HepG2 (cell line): ENCODE results near the gene GGT7. TPM values are rescaled to one million over a fixed set of nuclear protein-coding genes. Genes with fewer than 3 reads are reported as not detected.

Experiments used
- ATAC-seq: fragments of 200-7000 bp; cut with Tn5 transposase; 3 replicates; pipeline ENCODE4 v1.9.1; 2020; ENCODE audit warnings: mild to moderate bottlenecking, moderate library complexity
- BruUV-seq: library from RNA; stranded (reverse); fragments of 400-500 nt; replicated peaks from 2 replicates; lab custom pipeline; 2021; lab: Mats Ljungman, UMichigan
- CTCF ChIA-PET: fragments of 300-600 bp; formaldehyde crosslinking; extraction: SDS; loops from one replicate; lab custom pipeline; 2021; ENCODE audit warnings: low total read pairs, inconsistent platforms, low intra/inter-chr PET ratio; lab: Yijun Ruan, JAX
- POLR2A ChIA-PET: fragments of 350-600 bp; sonication (Branson Sonifier 250); formaldehyde crosslinking; loops from one replicate; lab custom pipeline; 2020; ENCODE audit warnings: antibody characterized with exemption, inconsistent platforms; lab: Yijun Ruan, JAX
- DNase-seq: peaks from one replicate; pipeline ENCODE4 v3.0.0-alpha.2; 2015; ENCODE audit warnings: low spot score
- FAIRE-seq: peaks from 3 replicates; lab custom pipeline; 2011; peaks lifted over from hg19 to GRCh38; lab: Jason Lieb, UNC
- H2AFZ ChIP-seq: one replicate; pipeline ENCODE4 v1.6.1; 2011; ENCODE audit warnings: low read length, inconsistent platforms
- H3K27ac ChIP-seq: fragments of 300-600 bp; 3 replicates; pipeline ENCODE4 v1.8.0; 2011; ENCODE audit warnings: mixed run types, mild to moderate bottlenecking, mixed read lengths, low read length, inconsistent platforms; ENCODE audit not compliant: insufficient read depth; ENCODE audit errors: extremely low read length
- H3K27me3 ChIP-seq, 2 experiments: fragments of 200-600 bp in 1 of 2; 2 replicates in 1 of 2; 3 replicates in 1 of 2; pipeline versions ENCODE4 v1.6.0 to v1.8.0; 2011; ENCODE audit warnings: low read length in 2 of 2, mild to moderate bottlenecking in 2 of 2, moderate library complexity in 2 of 2, inconsistent platforms in 1 of 2; ENCODE audit not compliant: insufficient read depth in 2 of 2, control insufficient read depth in 1 of 2
- H3K36me3 ChIP-seq, 2 experiments: fragments of 200-600 bp in 1 of 2; replicated peaks in 1 of 2; 2 replicates in 1 of 2; 3 replicates in 1 of 2; pipeline versions ENCODE4 v1.5.1 to v1.8.0; 2011; ENCODE audit warnings: low read length in 2 of 2, inconsistent platforms in 1 of 2; ENCODE audit not compliant: insufficient read depth in 2 of 2, control insufficient read depth in 1 of 2
- H3K4me1 ChIP-seq: 2 replicates; pipeline ENCODE4 v1.5.1; 2012; ENCODE audit warnings: low read length, inconsistent platforms; ENCODE audit not compliant: insufficient read depth
- H3K4me2 ChIP-seq: 2 replicates; pipeline ENCODE4 v1.6.0; 2011; ENCODE audit warnings: low read depth, low read length, inconsistent platforms
- H3K4me3 ChIP-seq, 3 experiments: fragments of 200-600 bp in 1 of 3; sonication (generic), shearing (Covaris generic) in 1 of 3; replicated peaks in 1 of 3; 2 replicates each; pipeline ENCODE4 v1.5.1; 2011 to 2016; ENCODE audit warnings: low read length in 3 of 3, inconsistent platforms in 2 of 3, low read depth in 2 of 3, mild to moderate bottlenecking in 2 of 3, control low read depth in 1 of 3, mixed read lengths in 1 of 3; ENCODE audit not compliant: insufficient read depth in 1 of 3
- H3K79me2 ChIP-seq: one replicate; pipeline ENCODE4 v1.6.1; 2011; ENCODE audit warnings: low read length, inconsistent platforms; ENCODE audit not compliant: insufficient read depth
- H3K9ac ChIP-seq: 2 replicates; pipeline ENCODE4 v1.6.0; 2011; ENCODE audit warnings: mild to moderate bottlenecking, low read depth, low read length, inconsistent platforms; ENCODE audit not compliant: insufficient read depth
- H3K9me3 ChIP-seq: 2 replicates; pipeline ENCODE4 v1.5.1; 2012; ENCODE audit warnings: mild to moderate bottlenecking, low read length
- H4K20me1 ChIP-seq: 2 replicates; pipeline ENCODE4 v1.6.0; 2011; ENCODE audit warnings: inconsistent platforms, mild to moderate bottlenecking, low read length, moderate library complexity; ENCODE audit not compliant: insufficient read depth
- ATF7-NPFF ChIP-seq: sonication (generic); formaldehyde crosslinking; IDR thresholded peaks from 2 replicates; pipeline ENCODE4 v1.8.1; 2023; ENCODE audit warnings: mild to moderate bottlenecking, low read depth, missing genetic modification reagents, moderate library complexity
- ISL2 ChIP-seq: sonication (generic); formaldehyde crosslinking; IDR thresholded peaks from 2 replicates; pipeline ENCODE4 v1.5.0; 2020; ENCODE audit warnings: missing genetic modification reagents
- NFE2 ChIP-seq: sonication (generic); formaldehyde crosslinking; IDR thresholded peaks from 2 replicates; pipeline ENCODE4 v1.4.0; 2020; ENCODE audit warnings: missing genetic modification reagents
- U2AF1 ChIP-seq: fragments of 200-400 bp; formaldehyde crosslinking; optimal IDR thresholded peaks from 2 replicates; pipeline ENCODE3; 2017; ENCODE audit warnings: mild to moderate bottlenecking, low read depth, low read length
- ZNF17 ChIP-seq: sonication (generic); formaldehyde crosslinking; IDR thresholded peaks from 2 replicates; pipeline ENCODE4 v1.5.0; 2020; ENCODE audit warnings: mild to moderate bottlenecking, missing genetic modification reagents
- WGBS: methylation state at CpG from one replicate; pipeline ENCODE4 v1.1.6; 2017; ENCODE audit warnings: low lambda C conversion rate; 5-methylcytosine and 5-hydroxymethylcytosine counted together
- in situ Hi-C: cut with HindIII; loops from 2 replicates; pipeline ENCODE4 v1.10.0; 2017; ENCODE audit warnings: low pct_unique_long_range_greater_than_20kb; ENCODE audit not compliant: extremely low pct_ligation_motif_present
- intact Hi-C: fragments of 100-400 bp; cut with micrococcal nuclease; formaldehyde crosslinking; loops from one replicate; pipeline ENCODE4 v1.10.0; 2022; ENCODE audit not compliant: unreplicated experiment
- polyA plus RNA-seq, 8 experiments: library from polyadenylated mRNA; depleted of rRNA in 3 of 8; stranded (reverse) in 7 of 8; unstranded in 1 of 8; fragments of >200 nt; fragmentation: Illumina TruSeq in 4 of 8; extraction: Trizol in 4 of 8; gene quantifications; 2 replicates each; pipeline versions ENCODE4 v1.2.1 to v1.2.3, GENCODE V29; 2011 to 2016; ENCODE audit warnings: low read depth in 4 of 8, missing spikeins in 1 of 8, mixed read lengths in 1 of 8; ENCODE audit not compliant: insufficient read depth in 1 of 8
- total RNA-seq, 5 experiments: library from RNA; depleted of rRNA; stranded (reverse); fragments of >200 nt; fragmentation: Illumina TruSeq; extraction: Trizol; gene quantifications; 2 replicates each; pipeline ENCODE4 v1.2.3, GENCODE V29; 2016; ENCODE audit warnings: low read depth in 1 of 5
- TF ChIP-seq, protein P1 (sequence below): sonication (generic); formaldehyde crosslinking; IDR thresholded peaks from 2 replicates; pipeline ENCODE4 v1.4.0; 2020; ENCODE audit warnings: missing genetic modification reagents
- TF ChIP-seq, protein P2 (sequence below): sonication (generic); formaldehyde crosslinking; conservative IDR thresholded peaks from 2 replicates; pipeline ENCODE4 v1.4.0; 2020; ENCODE audit warnings: mild to moderate bottlenecking, missing genetic modification reagents, moderate library complexity
- TF ChIP-seq, protein P3 (sequence below): sonication (generic); formaldehyde crosslinking; IDR thresholded peaks from 2 replicates; pipeline ENCODE4 v1.8.1; 2023; ENCODE audit warnings: mild to moderate bottlenecking, moderate library complexity, missing genetic modification reagents
- TF ChIP-seq, protein P4 (sequence below): sonication (generic); formaldehyde crosslinking; IDR thresholded peaks from 2 replicates; pipeline ENCODE4 v1.4.0; 2020; ENCODE audit warnings: missing genetic modification reagents, borderline replicate concordance

Gene GGT7
- total and polyA plus RNA-seq, 2 of the 13 experiments (the other 11 are each of a cell fraction or from before 2014, with no cell fraction given) = 6.6 to 23.0 TPM

- no peaks in the 10 kb centered on the region for H3K4me1 ChIP-seq
- H2AFZ ChIP-seq = no peak overlapping the region
- ChIA-PET POLR2A (interaction anchor here (1.0 kb wide), 1 partner anchor 15 kb away, joined by 5 read pairs; the partner anchor contains the start of gene ACSS2), CTCF (no interaction called here)
- peaks cover 8 to 26% of the 10 kb centered on the region in 2 experiments; a peak in 4 of 5 replicates for H3K36me3 ChIP-seq
- intact Hi-C loops (no loop called here), in situ Hi-C loops (no loop called here)
- no peaks in the 10 kb centered on the region for H3K9me3 ChIP-seq
- FAIRE-seq (no peak), ATAC-seq (no peak), DNase-seq (no peak)
- H3K9ac ChIP-seq = no peak overlapping the region
- H4K20me1 ChIP-seq = no peaks in the 10 kb centered on the region
- no peaks in the 10 kb centered on the region for H3K79me2 ChIP-seq
- no peak overlapping the region for H3K4me2 ChIP-seq
- H3K27me3 ChIP-seq = no peaks in the 10 kb centered on the region
- 96% methylated on average over 7 of the region's 7 CpGs for WGBS
- no peak overlapping the region for H3K27ac ChIP-seq
- H3K4me3 ChIP-seq = no peak overlapping the region
- TF ChIP-seq, protein P1, sequence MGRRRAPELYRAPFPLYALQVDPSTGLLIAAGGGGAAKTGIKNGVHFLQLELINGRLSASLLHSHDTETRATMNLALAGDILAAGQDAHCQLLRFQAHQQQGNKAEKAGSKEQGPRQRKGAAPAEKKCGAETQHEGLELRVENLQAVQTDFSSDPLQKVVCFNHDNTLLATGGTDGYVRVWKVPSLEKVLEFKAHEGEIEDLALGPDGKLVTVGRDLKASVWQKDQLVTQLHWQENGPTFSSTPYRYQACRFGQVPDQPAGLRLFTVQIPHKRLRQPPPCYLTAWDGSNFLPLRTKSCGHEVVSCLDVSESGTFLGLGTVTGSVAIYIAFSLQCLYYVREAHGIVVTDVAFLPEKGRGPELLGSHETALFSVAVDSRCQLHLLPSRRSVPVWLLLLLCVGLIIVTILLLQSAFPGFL (CRISPR knock-in tag) = no peak
- TF ChIP-seq NFE2 (CRISPR knock-in tag) = no peak
- TF ChIP-seq ISL2 (CRISPR knock-in tag) = no peak
- no peak for TF ChIP-seq ATF7-NPFF (CRISPR knock-in tag)
- TF ChIP-seq, protein P2, sequence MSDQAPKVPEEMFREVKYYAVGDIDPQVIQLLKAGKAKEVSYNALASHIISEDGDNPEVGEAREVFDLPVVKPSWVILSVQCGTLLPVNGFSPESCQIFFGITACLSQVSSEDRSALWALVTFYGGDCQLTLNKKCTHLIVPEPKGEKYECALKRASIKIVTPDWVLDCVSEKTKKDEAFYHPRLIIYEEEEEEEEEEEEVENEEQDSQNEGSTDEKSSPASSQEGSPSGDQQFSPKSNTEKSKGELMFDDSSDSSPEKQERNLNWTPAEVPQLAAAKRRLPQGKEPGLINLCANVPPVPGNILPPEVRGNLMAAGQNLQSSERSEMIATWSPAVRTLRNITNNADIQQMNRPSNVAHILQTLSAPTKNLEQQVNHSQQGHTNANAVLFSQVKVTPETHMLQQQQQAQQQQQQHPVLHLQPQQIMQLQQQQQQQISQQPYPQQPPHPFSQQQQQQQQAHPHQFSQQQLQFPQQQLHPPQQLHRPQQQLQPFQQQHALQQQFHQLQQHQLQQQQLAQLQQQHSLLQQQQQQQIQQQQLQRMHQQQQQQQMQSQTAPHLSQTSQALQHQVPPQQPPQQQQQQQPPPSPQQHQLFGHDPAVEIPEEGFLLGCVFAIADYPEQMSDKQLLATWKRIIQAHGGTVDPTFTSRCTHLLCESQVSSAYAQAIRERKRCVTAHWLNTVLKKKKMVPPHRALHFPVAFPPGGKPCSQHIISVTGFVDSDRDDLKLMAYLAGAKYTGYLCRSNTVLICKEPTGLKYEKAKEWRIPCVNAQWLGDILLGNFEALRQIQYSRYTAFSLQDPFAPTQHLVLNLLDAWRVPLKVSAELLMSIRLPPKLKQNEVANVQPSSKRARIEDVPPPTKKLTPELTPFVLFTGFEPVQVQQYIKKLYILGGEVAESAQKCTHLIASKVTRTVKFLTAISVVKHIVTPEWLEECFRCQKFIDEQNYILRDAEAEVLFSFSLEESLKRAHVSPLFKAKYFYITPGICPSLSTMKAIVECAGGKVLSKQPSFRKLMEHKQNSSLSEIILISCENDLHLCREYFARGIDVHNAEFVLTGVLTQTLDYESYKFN (CRISPR knock-in tag) = no peak
- TF ChIP-seq ZNF17 (CRISPR knock-in tag) = no peak
- no peak for TF ChIP-seq U2AF1
- TF ChIP-seq, protein P3, sequence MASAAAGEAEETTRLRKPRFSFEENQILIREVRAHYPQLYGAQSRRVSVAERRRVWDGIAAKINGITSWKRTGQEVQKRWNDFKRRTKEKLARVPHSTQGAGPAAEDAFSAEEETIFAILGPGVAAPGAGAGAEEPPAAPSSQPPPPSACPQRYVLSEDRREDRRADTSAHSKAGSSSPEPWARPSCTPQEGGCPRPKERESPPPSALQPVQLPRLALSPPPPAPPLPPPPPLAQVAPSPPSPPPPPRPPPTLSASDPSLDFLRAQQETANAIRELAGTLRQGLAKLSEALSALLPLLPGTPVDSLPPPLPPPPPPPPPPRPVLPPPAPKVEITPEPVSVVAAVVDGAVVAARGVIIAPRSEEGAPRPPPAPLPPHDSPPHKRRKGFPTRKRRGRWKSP (CRISPR knock-in tag) = no peak
- TF ChIP-seq, protein P4, sequence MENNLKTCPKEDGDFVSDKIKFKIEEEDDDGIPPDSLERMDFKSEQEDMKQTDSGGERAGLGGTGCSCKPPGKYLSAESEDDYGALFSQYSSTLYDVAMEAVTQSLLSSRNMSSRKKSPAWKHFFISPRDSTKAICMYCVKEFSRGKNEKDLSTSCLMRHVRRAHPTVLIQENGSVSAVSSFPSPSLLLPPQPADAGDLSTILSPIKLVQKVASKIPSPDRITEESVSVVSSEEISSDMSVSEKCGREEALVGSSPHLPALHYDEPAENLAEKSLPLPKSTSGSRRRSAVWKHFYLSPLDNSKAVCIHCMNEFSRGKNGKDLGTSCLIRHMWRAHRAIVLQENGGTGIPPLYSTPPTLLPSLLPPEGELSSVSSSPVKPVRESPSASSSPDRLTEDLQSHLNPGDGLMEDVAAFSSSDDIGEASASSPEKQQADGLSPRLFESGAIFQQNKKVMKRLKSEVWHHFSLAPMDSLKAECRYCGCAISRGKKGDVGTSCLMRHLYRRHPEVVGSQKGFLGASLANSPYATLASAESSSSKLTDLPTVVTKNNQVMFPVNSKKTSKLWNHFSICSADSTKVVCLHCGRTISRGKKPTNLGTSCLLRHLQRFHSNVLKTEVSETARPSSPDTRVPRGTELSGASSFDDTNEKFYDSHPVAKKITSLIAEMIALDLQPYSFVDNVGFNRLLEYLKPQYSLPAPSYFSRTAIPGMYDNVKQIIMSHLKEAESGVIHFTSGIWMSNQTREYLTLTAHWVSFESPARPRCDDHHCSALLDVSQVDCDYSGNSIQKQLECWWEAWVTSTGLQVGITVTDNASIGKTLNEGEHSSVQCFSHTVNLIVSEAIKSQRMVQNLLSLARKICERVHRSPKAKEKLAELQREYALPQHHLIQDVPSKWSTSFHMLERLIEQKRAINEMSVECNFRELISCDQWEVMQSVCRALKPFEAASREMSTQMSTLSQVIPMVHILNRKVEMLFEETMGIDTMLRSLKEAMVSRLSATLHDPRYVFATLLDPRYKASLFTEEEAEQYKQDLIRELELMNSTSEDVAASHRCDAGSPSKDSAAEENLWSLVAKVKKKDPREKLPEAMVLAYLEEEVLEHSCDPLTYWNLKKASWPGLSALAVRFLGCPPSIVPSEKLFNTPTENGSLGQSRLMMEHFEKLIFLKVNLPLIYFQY (CRISPR knock-in tag) = no peak
- TF ChIP-seq, all 625 proteins: peak for 0
- BruUV-seq = no TSS peak
Observed at GRCh38 chr20:34861386-34862084, 11.1 kb downstream of the GGT7 start.
